ENCODE measurements around the gene DGKI.

GRCh38 chr7:137696988-137697387 is 149.8 kb downstream of the DGKI start:
- no peak for TF ChIP-seq EZH2 (IDR thresholded peaks at IDR 0.05)
- TF ChIP-seq CTCF (IDR thresholded peaks at IDR 0.05) = no peak

All from neural progenitor cell (in vitro differentiated cells).